GM12878 (cell line): ENCODE measurements around the gene ATIC. TPM values are rescaled to one million over a fixed set of nuclear protein-coding genes. Genes with fewer than 3 reads are reported as not detected.

Source experiments
- ATAC-seq: fragments of 200-7000 bp; cut with Tn5 transposase; 3 replicates; pipeline ENCODE4 v1.9.1; 2020; ENCODE audit warnings: mild to moderate bottlenecking, moderate library complexity
- BruUV-seq: library from RNA; stranded (reverse); fragments of 400-500 nt; replicated peaks from 2 replicates; lab custom pipeline; 2021; lab: Mats Ljungman, UMichigan
- CTCF ChIA-PET: fragments of 300-600 bp; sonication (Branson Sonifier 250); formaldehyde crosslinking; extraction: SDS; loops from one replicate; lab custom pipeline; 2021; ENCODE audit warnings: inconsistent platforms; lab: Yijun Ruan, JAX
- POLR2A ChIA-PET: fragments of 350-600 bp; formaldehyde crosslinking; extraction: SDS; loops from one replicate; lab custom pipeline; 2021; ENCODE audit warnings: inconsistent platforms; lab: Charles Lee
- RAD21 ChIA-PET: fragments of 300-600 bp; sonication (Branson Sonifier 250); formaldehyde crosslinking; loops from one replicate; lab custom pipeline; 2023; ENCODE audit warnings: antibody characterized with exemption; ENCODE audit not compliant: unreplicated experiment; lab: Charles Lee
- SMC1A ChIA-PET: fragments of 300-600 bp; sonication (Branson Sonifier 250); formaldehyde crosslinking; loops from one replicate; lab custom pipeline; 2023; ENCODE audit not compliant: unreplicated experiment, uncharacterized antibody; lab: Charles Lee
- DNase-seq: peaks from one replicate; pipeline ENCODE4 v3.0.0-alpha.2; 2011; ENCODE audit warnings: low read depth, low spot score
- FAIRE-seq: peaks from 3 replicates; lab custom pipeline; 2011; peaks lifted over from hg19 to GRCh38; lab: Jason Lieb, UNC
- H2AFZ ChIP-seq: 2 replicates; pipeline ENCODE4 v1.6.0; 2011; ENCODE audit warnings: low read depth, low read length, control low read depth; ENCODE audit not compliant: control insufficient read depth
- H3K27ac ChIP-seq: 2 replicates; pipeline ENCODE4 v1.5.1; 2011; ENCODE audit warnings: control low read depth; ENCODE audit not compliant: control insufficient read depth, insufficient read depth
- H3K27me3 ChIP-seq, 2 experiments: replicated peaks in 1 of 2; 2 replicates each; pipeline versions ENCODE4 v1.6.0 to v1.6.1; 2011; ENCODE audit warnings: low read length in 1 of 2; ENCODE audit not compliant: control insufficient read depth in 2 of 2, insufficient read depth in 2 of 2
- H3K36me3 ChIP-seq, 2 experiments: 2 replicates each; pipeline ENCODE4 v1.5.1; 2011; ENCODE audit warnings: low read length in 1 of 2; ENCODE audit not compliant: control insufficient read depth in 2 of 2, insufficient read depth in 2 of 2
- H3K4me1 ChIP-seq: 2 replicates; pipeline ENCODE4 v1.6.1; 2011; ENCODE audit warnings: mild to moderate bottlenecking, low read length, moderate library complexity, mixed read lengths; ENCODE audit not compliant: control insufficient read depth, insufficient read depth
- H3K4me2 ChIP-seq: 2 replicates; pipeline ENCODE4 v1.6.0; 2011; ENCODE audit warnings: control low read depth; ENCODE audit not compliant: control insufficient read depth, insufficient read depth
- H3K4me3 ChIP-seq: fragments of 200-600 bp; sonication (generic); 2 replicates; pipeline ENCODE4 v1.5.1; 2016
- H3K79me2 ChIP-seq: 2 replicates; pipeline ENCODE4 v1.6.0; 2011; ENCODE audit warnings: low read length; ENCODE audit not compliant: control insufficient read depth, insufficient read depth
- H3K9ac ChIP-seq: 2 replicates; pipeline ENCODE4 v1.8.0; 2011; ENCODE audit warnings: low read length, control low read depth, mixed read lengths; ENCODE audit not compliant: control insufficient read depth, insufficient read depth
- H3K9me3 ChIP-seq: replicated peaks from 3 replicates; pipeline ENCODE4 v1.5.1; 2011; ENCODE audit warnings: mild to moderate bottlenecking, low read length; ENCODE audit not compliant: control insufficient read depth, insufficient read depth
- H4K20me1 ChIP-seq: 2 replicates; pipeline ENCODE4 v1.6.0; 2011; ENCODE audit not compliant: control insufficient read depth, insufficient read depth
- FOS ChIP-seq: IDR thresholded peaks from 3 replicates; pipeline ENCODE4 v1.6.1; 2011; ENCODE audit warnings: borderline replicate concordance; ENCODE audit not compliant: insufficient read length; ENCODE audit errors: extremely low read depth
- MEF2B ChIP-seq: fragments of 450-650 bp; IDR thresholded peaks from 2 replicates; pipeline ENCODE4 v1.6.1; 2018; ENCODE audit warnings: mild to moderate bottlenecking, moderate library complexity; ENCODE audit not compliant: partially characterized antibody, poor library complexity, severe bottlenecking
- MTA2 ChIP-seq: fragments of 450-650 bp; IDR thresholded peaks from 2 replicates; pipeline ENCODE4 v1.6.1; 2016; ENCODE audit warnings: low read depth, mild to moderate bottlenecking, moderate library complexity
- MYC ChIP-seq: IDR thresholded peaks from 2 replicates; pipeline ENCODE4 v1.6.1; 2011; ENCODE audit warnings: mild to moderate bottlenecking, low read length, moderate library complexity, inconsistent platforms; ENCODE audit not compliant: insufficient read depth, insufficient replicate concordance, insufficient read length, severe bottlenecking
- NR2F1 ChIP-seq: fragments of 450-650 bp; conservative IDR thresholded peaks from 2 replicates; pipeline ENCODE4 v1.6.1; 2017; ENCODE audit warnings: mild to moderate bottlenecking
- RFX5 ChIP-seq: IDR thresholded peaks from 2 replicates; pipeline ENCODE4 v1.6.1; 2011; ENCODE audit warnings: low read depth, low read length, improper control_type of control experiment
- WGBS: methylation state at CpG from one replicate; pipeline ENCODE4 v1.1.6; 2016; ENCODE audit warnings: low lambda C conversion rate; ENCODE audit not compliant: insufficient replicate concordance, insufficient coverage; ENCODE audit errors: missing lambda C conversion rate; 5-methylcytosine and 5-hydroxymethylcytosine counted together
- in situ Hi-C: fragments of 300-500 bp; cut with MboI; formaldehyde crosslinking; loops from 9 replicates; pipeline ENCODE4 v1.14.3; 2018; ENCODE audit warnings: mixed read lengths
- intact Hi-C: fragments of 100-400 bp; cut with micrococcal nuclease; formaldehyde crosslinking; loops from one replicate; pipeline ENCODE4 v1.14.2; 2022; ENCODE audit not compliant: unreplicated experiment
- polyA plus RNA-seq, 11 experiments: library from polyadenylated mRNA; depleted of rRNA in 4 of 11; unstranded in 6 of 11; stranded (reverse) in 5 of 11; fragments of >200 nt; fragmentation: Nextera tagmentation in 4 of 11; fragmentation: Illumina TruSeq in 1 of 11; extraction: Ambion mirVana in 4 of 11; extraction: Trizol in 1 of 11; gene quantifications; 1 replicate in 1 of 11; 2 replicates in 10 of 11; pipeline versions ENCODE4 v1.2.1 to v1.2.3, GENCODE V29; 2011 to 2016; ENCODE audit warnings: inconsistent platforms in 2 of 11, missing spikeins in 2 of 11, low read depth in 1 of 11
- total RNA-seq, 4 experiments: library from RNA; depleted of rRNA in 3 of 4; stranded (reverse); fragments of >200 nt in 3 of 4; fragmentation: Illumina TruSeq in 1 of 4; extraction: Trizol in 1 of 4; gene quantifications; 2 replicates each; pipeline versions ENCODE4 v1.2.1 to v1.2.3, GENCODE V29; 2013 to 2021
- TF ChIP-seq, protein P1 (sequence below): fragments of 450-650 bp; IDR thresholded peaks from 2 replicates; pipeline ENCODE4 v1.6.1; 2017; ENCODE audit warnings: borderline replicate concordance
- TF ChIP-seq, protein P2 (sequence below): fragments of 450-650 bp; IDR thresholded peaks from 2 replicates; pipeline ENCODE4 v1.6.1; 2017; ENCODE audit warnings: mild to moderate bottlenecking
- TF ChIP-seq, protein P3 (sequence below): fragments of 150-350 bp; IDR thresholded peaks from 2 replicates; pipeline ENCODE4 v1.6.1; 2014; ENCODE audit warnings: mild to moderate bottlenecking, low read depth, low read length

The ATIC gene
- total and polyA plus RNA-seq, 10 of the 15 experiments (the other 5 are each of a cell fraction or from before 2014, with no cell fraction given): 45.1 to 518 (median 306) TPM

DNA sequence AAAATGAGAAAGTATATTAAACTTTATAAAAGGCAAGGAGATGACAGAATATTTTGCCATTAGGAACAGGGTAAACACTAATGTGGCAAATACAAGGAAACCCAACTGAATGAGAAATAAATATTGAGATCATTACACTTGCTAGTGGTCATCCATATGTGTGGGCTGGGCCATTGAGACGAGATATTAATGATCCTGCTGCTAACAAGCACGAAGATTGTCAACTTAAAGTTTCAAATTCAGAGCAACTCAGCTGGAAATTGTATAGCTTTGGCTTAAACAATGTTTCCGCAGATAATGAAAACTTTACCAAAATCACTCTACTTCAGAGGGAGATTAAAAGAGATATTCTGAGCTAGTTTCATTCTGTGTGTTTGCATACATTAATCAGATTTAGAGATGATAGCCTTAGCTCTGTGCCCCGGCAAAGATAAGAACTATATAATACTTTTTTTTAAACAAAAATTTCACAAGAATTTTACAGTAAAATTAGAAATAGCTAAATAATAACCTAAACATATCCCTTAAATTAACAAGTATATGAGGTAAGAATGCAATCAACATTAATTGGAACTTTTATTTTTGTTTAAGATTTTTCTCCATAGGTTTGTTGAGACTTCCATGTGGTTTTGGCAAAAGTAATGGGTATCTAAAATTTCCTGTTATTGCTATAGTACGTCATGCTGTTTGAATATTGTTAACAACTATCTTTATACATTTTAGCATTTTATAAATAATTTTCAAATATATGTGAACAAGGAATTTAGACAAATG, 84.0 kb downstream of the ATIC start:
- WGBS: 56% methylated on average over 5 of the region's 5 CpGs
- Histone ChIP-seq H3K36me3 (no peaks in the 10 kb centered on the region), H3K27ac (no peak overlapping the region), H3K4me3 (no peak overlapping the region), H3K4me1 (no peaks in the 10 kb centered on the region), H3K79me2 (no peaks in the 10 kb centered on the region), H3K9ac (no peak overlapping the region), H2AFZ (no peak overlapping the region), H3K27me3 (no peaks in the 10 kb centered on the region), H4K20me1 (no peaks in the 10 kb centered on the region), H3K4me2 (no peak overlapping the region), H3K9me3 (no peaks in the 10 kb centered on the region)
- TF ChIP-seq FOS (no peak), NR2F1 (no peak), MEF2B (no peak), MYC (no peak), MTA2 (no peak), RFX5 (no peak)
- TF ChIP-seq, protein P1, sequence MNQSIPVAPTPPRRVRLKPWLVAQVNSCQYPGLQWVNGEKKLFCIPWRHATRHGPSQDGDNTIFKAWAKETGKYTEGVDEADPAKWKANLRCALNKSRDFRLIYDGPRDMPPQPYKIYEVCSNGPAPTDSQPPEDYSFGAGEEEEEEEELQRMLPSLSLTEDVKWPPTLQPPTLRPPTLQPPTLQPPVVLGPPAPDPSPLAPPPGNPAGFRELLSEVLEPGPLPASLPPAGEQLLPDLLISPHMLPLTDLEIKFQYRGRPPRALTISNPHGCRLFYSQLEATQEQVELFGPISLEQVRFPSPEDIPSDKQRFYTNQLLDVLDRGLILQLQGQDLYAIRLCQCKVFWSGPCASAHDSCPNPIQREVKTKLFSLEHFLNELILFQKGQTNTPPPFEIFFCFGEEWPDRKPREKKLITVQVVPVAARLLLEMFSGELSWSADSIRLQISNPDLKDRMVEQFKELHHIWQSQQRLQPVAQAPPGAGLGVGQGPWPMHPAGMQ: no peak
- TF ChIP-seq, protein P2, sequence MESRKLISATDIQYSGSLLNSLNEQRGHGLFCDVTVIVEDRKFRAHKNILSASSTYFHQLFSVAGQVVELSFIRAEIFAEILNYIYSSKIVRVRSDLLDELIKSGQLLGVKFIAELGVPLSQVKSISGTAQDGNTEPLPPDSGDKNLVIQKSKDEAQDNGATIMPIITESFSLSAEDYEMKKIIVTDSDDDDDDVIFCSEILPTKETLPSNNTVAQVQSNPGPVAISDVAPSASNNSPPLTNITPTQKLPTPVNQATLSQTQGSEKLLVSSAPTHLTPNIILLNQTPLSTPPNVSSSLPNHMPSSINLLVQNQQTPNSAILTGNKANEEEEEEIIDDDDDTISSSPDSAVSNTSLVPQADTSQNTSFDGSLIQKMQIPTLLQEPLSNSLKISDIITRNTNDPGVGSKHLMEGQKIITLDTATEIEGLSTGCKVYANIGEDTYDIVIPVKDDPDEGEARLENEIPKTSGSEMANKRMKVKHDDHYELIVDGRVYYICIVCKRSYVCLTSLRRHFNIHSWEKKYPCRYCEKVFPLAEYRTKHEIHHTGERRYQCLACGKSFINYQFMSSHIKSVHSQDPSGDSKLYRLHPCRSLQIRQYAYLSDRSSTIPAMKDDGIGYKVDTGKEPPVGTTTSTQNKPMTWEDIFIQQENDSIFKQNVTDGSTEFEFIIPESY: no peak
- TF ChIP-seq, protein P3, sequence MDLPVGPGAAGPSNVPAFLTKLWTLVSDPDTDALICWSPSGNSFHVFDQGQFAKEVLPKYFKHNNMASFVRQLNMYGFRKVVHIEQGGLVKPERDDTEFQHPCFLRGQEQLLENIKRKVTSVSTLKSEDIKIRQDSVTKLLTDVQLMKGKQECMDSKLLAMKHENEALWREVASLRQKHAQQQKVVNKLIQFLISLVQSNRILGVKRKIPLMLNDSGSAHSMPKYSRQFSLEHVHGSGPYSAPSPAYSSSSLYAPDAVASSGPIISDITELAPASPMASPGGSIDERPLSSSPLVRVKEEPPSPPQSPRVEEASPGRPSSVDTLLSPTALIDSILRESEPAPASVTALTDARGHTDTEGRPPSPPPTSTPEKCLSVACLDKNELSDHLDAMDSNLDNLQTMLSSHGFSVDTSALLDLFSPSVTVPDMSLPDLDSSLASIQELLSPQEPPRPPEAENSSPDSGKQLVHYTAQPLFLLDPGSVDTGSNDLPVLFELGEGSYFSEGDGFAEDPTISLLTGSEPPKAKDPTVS: no peak
- POLR2A ChIA-PET: no interaction called here
- SMC1A ChIA-PET: interaction anchor here (0.6 to 1.4 kb wide), 3 partner anchors 12 to 101 kb away, joined by 3 read pairs; no protein-coding TSS in a partner anchor
- RAD21 ChIA-PET: interaction anchor here (1.1 kb wide), 1 partner anchor 535 kb away, joined by 3 read pairs; no protein-coding TSS in a partner anchor
- intact Hi-C loops (no loop called here), in situ Hi-C loops (no loop called here)
- ATAC-seq (no peak), DNase-seq (no peak), FAIRE-seq (no peak)
- CTCF ChIA-PET: interaction anchor here (1.4 kb wide), 1 partner anchor 535 kb away, joined by 3 read pairs; no protein-coding TSS in a partner anchor
- BruUV-seq: no TSS peak
